Keratinocyte (primary cell): ENCODE data around the gene ARMC2.

Source experiments
- CTCF ChIP-seq, 3 experiments: IDR thresholded peaks in 1 of 3; conservative IDR thresholded peaks in 1 of 3; optimal IDR thresholded peaks in 1 of 3; 2 replicates in 2 of 3; 3 replicates in 1 of 3; pipeline versions ENCODE3 to v1.5.1; 2011; ENCODE audit warnings: low read length in 3 of 3, mild to moderate bottlenecking in 3 of 3, moderate library complexity in 2 of 3, control low read depth in 1 of 3, inconsistent platforms in 1 of 3; ENCODE audit not compliant: insufficient read depth in 2 of 3; ENCODE audit errors: extremely low read depth in 1 of 3
- EZH2 ChIP-seq: IDR thresholded peaks from one replicate; pipeline ENCODE4 v1.6.1; 2012; ENCODE audit warnings: inconsistent platforms, mild to moderate bottlenecking, low read length, moderate library complexity

GRCh38 chr6:108985301-108985700, 137.1 kb downstream of the ARMC2 start:
- TF ChIP-seq CTCF (optimal IDR thresholded peaks at IDR 0.05 in 1 of 3, IDR thresholded peaks at IDR 0.05 in 1 of 3, conservative IDR thresholded peaks at IDR 0.05 in 1 of 3; ENCODE audit: extremely low read depth in 1 of 3, insufficient read depth in 2 of 3, low read length in 3 of 3), result no peak
- TF ChIP-seq EZH2, result no peak
